Measurements from ENCODE around the gene PRMT7.

The PRMT7 gene

GRCh38 chr16:68289621-68290329, 21.0 kb upstream of the PRMT7 start:
- DNase-seq (peak; percentile 62 to 80), ATAC-seq (peak; percentile 95)
- H3K27me3 Mint-ChIP-seq = no peaks in the 10 kb centered on the region
- H3K4me3 Mint-ChIP-seq = peak overlapping the region; percentile 24 to 44
- peak overlapping the region; percentile 86 to 92 for H3K27ac Mint-ChIP-seq
- H3K9me3 Mint-ChIP-seq = no peaks in the 10 kb centered on the region
- H3K4me1 Mint-ChIP-seq = peaks cover 98% of the 10 kb centered on the region

DNA sequence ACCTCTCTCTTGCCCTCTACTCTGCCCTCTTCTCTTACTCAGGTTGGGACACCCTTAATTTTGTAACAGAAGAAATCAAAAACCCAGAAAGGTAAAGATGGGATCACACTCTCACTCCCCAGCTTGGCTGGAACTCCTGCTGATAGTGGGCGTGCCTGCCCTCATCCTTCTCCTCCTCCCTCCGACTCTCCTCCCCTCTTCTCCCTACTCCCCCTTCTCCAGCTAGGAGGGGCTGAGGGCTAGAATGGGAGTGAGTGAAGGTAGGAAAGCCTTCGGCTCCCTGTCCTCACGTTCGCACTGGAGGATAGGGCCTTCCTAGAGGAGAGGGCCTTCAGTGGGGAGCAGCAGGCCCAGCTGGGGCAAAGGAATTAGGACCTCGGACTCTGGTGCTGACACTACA, 20.4 kb upstream of the PRMT7 start:
- ATAC-seq (no peak), DNase-seq (no peak)
- Mint-ChIP-seq H3K27me3 (no peaks in the 10 kb centered on the region), H3K4me3 (peak overlapping the region; percentile 24 to 44), H3K27ac (peak overlapping the region; percentile 20 to 92), H3K4me1 (peaks cover 91% of the 10 kb centered on the region), H3K9me3 (no peaks in the 10 kb centered on the region)

DNA sequence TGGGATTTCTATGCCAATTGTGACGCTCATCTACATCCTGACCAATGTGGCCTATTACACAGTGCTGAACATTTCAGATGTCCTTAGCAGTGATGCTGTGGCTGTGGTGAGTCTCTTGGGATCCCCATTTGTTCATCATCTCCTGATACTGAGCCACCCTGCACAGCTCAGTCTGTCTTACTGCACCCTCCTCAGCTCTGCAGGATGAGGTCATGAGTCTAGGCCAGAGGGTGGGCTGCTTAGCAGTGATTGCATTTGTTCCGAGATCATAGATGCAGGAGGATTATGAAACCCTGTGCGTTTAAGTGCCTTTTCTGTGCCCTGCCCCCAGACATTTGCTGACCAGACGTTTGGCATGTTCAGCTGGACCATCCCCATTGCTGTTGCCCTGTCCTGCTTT, 19.6 kb upstream of the PRMT7 start:
- Mint-ChIP-seq H3K27me3 (no peaks in the 10 kb centered on the region), H3K9me3 (no peaks in the 10 kb centered on the region), H3K4me1 (peaks cover 89% of the 10 kb centered on the region), H3K4me3 (peak overlapping the region; percentile 30 to 46), H3K27ac (peak overlapping the region; percentile 14 to 92)
- DNase-seq = no peak
- ATAC-seq = no peak

- ATAC-seq (no peak), DNase-seq (no peak)
- Mint-ChIP-seq H3K4me3 (no peak overlapping the region), H3K9me3 (no peaks in the 10 kb centered on the region), H3K27me3 (no peaks in the 10 kb centered on the region), H3K4me1 (peaks cover 87% of the 10 kb centered on the region), H3K27ac (peak overlapping the region; percentile 48 to 77)
Observed at GRCh38 chr16:68292425-68292824, 18.4 kb upstream of the PRMT7 start.

- peaks cover 66% of the 10 kb centered on the region for H3K4me1 Mint-ChIP-seq
- no peak overlapping the region for H3K4me3 Mint-ChIP-seq
- DNase-seq (no peak), ATAC-seq (no peak)
- H3K27ac Mint-ChIP-seq = peak overlapping the region; percentile 49 to 67
- no peaks in the 10 kb centered on the region for H3K27me3 Mint-ChIP-seq
- H3K9me3 Mint-ChIP-seq = no peaks in the 10 kb centered on the region
Observed at GRCh38 chr16:68296291-68296690, 14.5 kb upstream of the PRMT7 start.

- DNase-seq = no peak
- Mint-ChIP-seq H3K27me3 (no peaks in the 10 kb centered on the region), H3K4me3 (no peak overlapping the region), H3K9me3 (no peaks in the 10 kb centered on the region), H3K4me1 (peaks cover 66% of the 10 kb centered on the region), H3K27ac (peak overlapping the region; percentile 27 to 67)
- ATAC-seq = no peak
Observed at GRCh38 chr16:68296693-68297092, 14.1 kb upstream of the PRMT7 start.

GRCh38 chr16:68297908-68298307, 12.9 kb upstream of the PRMT7 start:
- Mint-ChIP-seq H3K27ac (peak overlapping the region in 1 of 2 donors; percentile 79), H3K27me3 (no peaks in the 10 kb centered on the region), H3K9me3 (no peaks in the 10 kb centered on the region), H3K4me1 (peaks cover 63% of the 10 kb centered on the region), H3K4me3 (no peak overlapping the region)
- ATAC-seq (no peak), DNase-seq (no peak)

DNA sequence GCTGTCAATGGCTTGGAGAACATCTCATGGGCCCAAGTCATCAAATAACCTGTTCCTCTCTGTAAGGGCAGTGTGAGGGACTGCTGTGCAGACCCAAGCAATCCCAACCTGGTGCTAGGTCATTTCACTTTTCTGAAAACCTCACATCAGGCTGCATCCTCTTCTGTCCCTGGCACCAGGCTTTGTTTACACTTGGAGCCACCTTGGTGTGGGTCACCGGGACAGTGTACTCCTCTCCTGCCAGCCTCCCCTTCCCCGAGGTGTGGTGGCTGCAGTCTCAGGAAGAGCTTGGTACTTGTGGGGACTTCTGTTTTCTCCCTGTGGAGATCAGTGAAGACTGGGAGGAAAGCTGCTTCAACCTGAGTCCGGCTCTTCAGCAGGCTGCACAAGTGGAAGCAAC, 12.5 kb upstream of the PRMT7 start:
- no peak overlapping the region for H3K4me3 Mint-ChIP-seq
- no peak for DNase-seq
- H3K27me3 Mint-ChIP-seq = no peaks in the 10 kb centered on the region
- no peaks in the 10 kb centered on the region for H3K9me3 Mint-ChIP-seq
- peaks cover 61% of the 10 kb centered on the region for H3K4me1 Mint-ChIP-seq
- ATAC-seq = no peak
- peak overlapping the region in 1 of 2 donors; percentile 64 for H3K27ac Mint-ChIP-seq

- DNase-seq = no peak
- Mint-ChIP-seq H3K9me3 (no peaks in the 10 kb centered on the region), H3K4me1 (peaks cover 53% of the 10 kb centered on the region), H3K4me3 (no peak overlapping the region), H3K27me3 (no peaks in the 10 kb centered on the region), H3K27ac (peak overlapping the region; percentile 29 to 64)
- no peak for ATAC-seq
Observed at GRCh38 chr16:68298907-68299561, 11.8 kb upstream of the PRMT7 start.

- DNase-seq = no peak
- no peak overlapping the region for H3K4me3 Mint-ChIP-seq
- ATAC-seq = no peak
- H3K27ac Mint-ChIP-seq = peak overlapping the region; percentile 29 to 64
- no peaks in the 10 kb centered on the region for H3K27me3 Mint-ChIP-seq
- H3K9me3 Mint-ChIP-seq = no peaks in the 10 kb centered on the region
- H3K4me1 Mint-ChIP-seq = peaks cover 48% of the 10 kb centered on the region
Observed at GRCh38 chr16:68299571-68300453, 11.0 kb upstream of the PRMT7 start.

- H3K4me1 Mint-ChIP-seq = peaks cover 56% of the 10 kb centered on the region
- H3K27me3 Mint-ChIP-seq = no peaks in the 10 kb centered on the region
- peak overlapping the region; percentile 56 to 80 for H3K27ac Mint-ChIP-seq
- no peak overlapping the region for H3K4me3 Mint-ChIP-seq
- no peaks in the 10 kb centered on the region for H3K9me3 Mint-ChIP-seq
- DNase-seq (no peak), ATAC-seq (no peak)
Observed at GRCh38 chr16:68300734-68301459, 9.9 kb upstream of the PRMT7 start.

DNA sequence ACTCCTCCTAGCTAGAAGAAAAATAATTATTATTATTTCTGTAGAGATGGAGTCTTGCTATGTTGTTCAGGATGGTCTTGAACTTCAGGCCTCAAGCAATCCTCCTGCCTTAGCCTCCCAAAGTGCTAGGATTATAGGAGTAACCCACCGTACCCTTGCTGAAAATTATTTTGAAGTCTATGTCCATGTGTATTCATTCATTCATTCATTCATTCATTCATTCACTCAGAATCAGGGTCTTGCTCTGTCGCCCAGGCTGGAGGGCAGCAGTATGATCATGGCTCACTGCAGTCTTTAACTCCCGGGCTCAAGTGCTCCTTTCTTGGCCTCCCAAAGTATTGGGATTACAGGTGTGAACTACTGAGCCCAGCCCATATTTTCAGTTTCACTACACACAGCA, 4.2 kb upstream of the PRMT7 start:
- Mint-ChIP-seq H3K4me3 (no peak overlapping the region), H3K27ac (no peak overlapping the region), H3K27me3 (no peaks in the 10 kb centered on the region), H3K9me3 (no peaks in the 10 kb centered on the region), H3K4me1 (peaks cover 44% of the 10 kb centered on the region)
- ATAC-seq (no peak), DNase-seq (no peak)

DNA sequence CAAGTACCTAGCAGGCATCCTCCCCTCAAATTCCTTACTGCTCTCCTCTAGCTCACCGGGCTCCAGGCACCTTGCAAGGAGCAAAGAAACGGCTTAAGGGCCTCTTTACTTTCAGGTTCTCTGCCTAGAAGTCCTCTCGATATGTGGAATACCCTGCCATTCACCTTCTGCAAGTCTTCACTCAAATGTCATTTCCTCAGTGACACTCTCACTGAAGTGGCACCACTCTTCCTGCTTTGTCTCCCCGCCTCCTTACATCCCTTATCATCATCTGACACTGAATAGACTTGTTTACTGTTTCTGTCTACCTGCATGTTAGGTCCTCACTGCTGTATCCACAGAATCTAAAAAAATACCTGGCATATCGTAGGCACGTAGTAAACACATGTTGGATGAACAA, 1.0 kb upstream of the PRMT7 start:
- no peak for ATAC-seq
- Mint-ChIP-seq H3K27ac (peak overlapping the region; percentile 89 to 92), H3K4me3 (peak overlapping the region; percentile 88 to 98), H3K27me3 (no peaks in the 10 kb centered on the region), H3K4me1 (peaks cover 53% of the 10 kb centered on the region), H3K9me3 (no peaks in the 10 kb centered on the region)
- no peak for DNase-seq

DNA sequence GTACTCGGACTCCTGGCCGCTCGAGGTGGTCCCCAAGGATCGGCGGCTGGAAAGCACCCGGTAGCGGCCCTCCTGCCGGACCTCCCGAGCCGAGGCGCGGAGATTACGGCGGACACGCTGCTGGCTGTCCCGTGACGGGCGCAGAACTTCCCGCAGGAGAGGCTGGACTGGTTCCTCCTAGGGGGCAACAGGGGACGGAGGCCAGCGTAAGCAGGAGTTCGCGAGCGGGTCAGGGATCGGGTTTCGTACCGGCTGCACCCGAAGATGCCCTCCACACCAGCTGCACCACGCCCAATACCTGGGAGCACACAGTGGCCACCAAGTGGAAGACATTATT, 414 bp upstream of the PRMT7 start:
- H3K4me1 Mint-ChIP-seq = peaks cover 51% of the 10 kb centered on the region
- H3K27ac Mint-ChIP-seq = peak overlapping the region; percentile 89 to 92
- H3K4me3 Mint-ChIP-seq = peak overlapping the region; percentile 88 to 98
- no peaks in the 10 kb centered on the region for H3K9me3 Mint-ChIP-seq
- ATAC-seq (no peak), DNase-seq (peak in 1 of 2 donors; percentile 13)
- H3K27me3 Mint-ChIP-seq = no peaks in the 10 kb centered on the region

DNA sequence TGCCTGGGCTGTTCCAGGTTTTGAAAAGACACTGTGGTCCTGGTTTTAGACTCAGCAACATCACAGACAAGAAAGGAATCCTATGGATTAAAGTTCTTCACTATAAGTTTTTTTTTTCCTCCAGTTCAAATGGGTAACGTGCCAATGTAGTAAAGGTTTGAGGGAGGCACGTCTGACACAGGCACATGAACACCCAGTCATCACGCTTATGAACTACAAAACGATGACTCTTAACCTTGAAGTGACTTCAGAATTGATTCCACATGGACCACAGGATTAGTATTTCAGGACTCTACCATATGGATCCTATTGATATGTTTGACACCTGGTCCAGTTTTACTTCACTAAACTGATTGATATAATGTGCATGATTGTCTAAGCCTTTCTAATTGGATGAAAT, 2.3 kb downstream of the PRMT7 start:
- ATAC-seq = no peak
- Mint-ChIP-seq H3K27me3 (no peaks in the 10 kb centered on the region), H3K9me3 (no peaks in the 10 kb centered on the region), H3K27ac (no peak overlapping the region), H3K4me1 (peaks cover 46% of the 10 kb centered on the region), H3K4me3 (peak overlapping the region in 1 of 2 donors; percentile 42)
- DNase-seq = no peak

All from stimulated activated naive CD8-positive, alpha-beta T cell treated with anti-CD3 and anti-CD28 coated beads, Interleukin-15, amount 100 ng/mL, for 72 hours (primary cell).